ENCODE data around the gene SYDE1.

Gene SYDE1

GRCh38 chr19:15099017-15099582 lies 8.1 kb upstream of the SYDE1 start:
- H3K4me3 ChIP-seq (ENCODE audit: control insufficient read depth, low read depth, low read length): no peak overlapping the region
- TF ChIP-seq CTCF (IDR thresholded peaks at IDR 0.05; ENCODE audit: control insufficient read depth, insufficient read depth, low read depth, low read length, missing control alignments): no peak
- DNase-seq (ENCODE audit: low read depth): no peak

GRCh38 chr19:15101479-15102082 lies 5.6 kb upstream of the SYDE1 start:
- peak; percentile 76 for TF ChIP-seq CTCF (IDR thresholded peaks at IDR 0.05; ENCODE audit: control insufficient read depth, insufficient read depth, low read depth, low read length, missing control alignments)
- H3K4me3 ChIP-seq (ENCODE audit: control insufficient read depth, low read depth, low read length): no peak overlapping the region
- DNase-seq (ENCODE audit: low read depth): no peak

GRCh38 chr19:15104003-15104402 lies 3.2 kb upstream of the SYDE1 start:
- no peak for DNase-seq (ENCODE audit: low read depth)
- no peak overlapping the region for H3K4me3 ChIP-seq (ENCODE audit: control insufficient read depth, low read depth, low read length)
- no peak for TF ChIP-seq CTCF (IDR thresholded peaks at IDR 0.05; ENCODE audit: control insufficient read depth, insufficient read depth, low read depth, low read length, missing control alignments)

- no peak for DNase-seq (ENCODE audit: low read depth)
- no peak overlapping the region for H3K4me3 ChIP-seq (ENCODE audit: control insufficient read depth, low read depth, low read length)
- TF ChIP-seq CTCF (IDR thresholded peaks at IDR 0.05; ENCODE audit: control insufficient read depth, insufficient read depth, low read depth, low read length, missing control alignments): no peak
Observed at GRCh38 chr19:15104411-15104810, 2.8 kb upstream of the SYDE1 start.

GRCh38 chr19:15105044-15105443 lies 2.2 kb upstream of the SYDE1 start:
- no peak for TF ChIP-seq CTCF (IDR thresholded peaks at IDR 0.05; ENCODE audit: control insufficient read depth, insufficient read depth, low read depth, low read length, missing control alignments)
- no peak overlapping the region for H3K4me3 ChIP-seq (ENCODE audit: control insufficient read depth, low read depth, low read length)
- DNase-seq (ENCODE audit: low read depth): no peak

- H3K4me3 ChIP-seq (ENCODE audit: control insufficient read depth, low read depth, low read length): peak overlapping the region; percentile 87
- DNase-seq (ENCODE audit: low read depth): no peak
- no peak for TF ChIP-seq CTCF (IDR thresholded peaks at IDR 0.05; ENCODE audit: control insufficient read depth, insufficient read depth, low read depth, low read length, missing control alignments)
Observed at GRCh38 chr19:15108145-15108844, 1.1 kb downstream of the SYDE1 start.

Measured in AG09309 (cell line).